K562 (cell line): Measurements from ENCODE around the gene NR6A1. TPM values are rescaled to one million over a fixed set of nuclear protein-coding genes. Genes with fewer than 3 reads are reported as not detected.

Experiments
- BHLHE40 ChIP-seq: IDR thresholded peaks from 2 replicates; pipeline ENCODE4 v1.6.1; 2011; ENCODE audit warnings: low read length, improper control_type of control experiment
- CBX1 ChIP-seq: sonication (generic); IDR thresholded peaks from 2 replicates; pipeline ENCODE4 v1.6.1; 2016; ENCODE audit warnings: antibody characterized with exemption, low read depth, mild to moderate bottlenecking
- CEBPZ ChIP-seq: fragments of 150-350 bp; IDR thresholded peaks from 2 replicates; pipeline ENCODE4 v1.6.1; 2014; ENCODE audit warnings: low read depth, mild to moderate bottlenecking, low read length, borderline replicate concordance
- DACH1 ChIP-seq: fragments of 450-650 bp; IDR thresholded peaks from 2 replicates; pipeline ENCODE4 v1.6.1; 2018; ENCODE audit not compliant: partially characterized antibody
- EWSR1 ChIP-seq: fragments of 450-650 bp; IDR thresholded peaks from 2 replicates; pipeline ENCODE4 v1.6.1; 2018; ENCODE audit warnings: borderline replicate concordance, mild to moderate bottlenecking, low read depth, moderate library complexity; ENCODE audit not compliant: partially characterized antibody
- FIP1L1 ChIP-seq: fragments of 200-400 bp; formaldehyde crosslinking; IDR thresholded peaks from 2 replicates; pipeline ENCODE4 v1.6.1; 2018; ENCODE audit warnings: mild to moderate bottlenecking, low read depth, low read length; ENCODE audit not compliant: poor library complexity, severe bottlenecking
- HNRNPL ChIP-seq: fragments of 200-400 bp; formaldehyde crosslinking; IDR thresholded peaks from 2 replicates; pipeline ENCODE4 v1.6.1; 2017; ENCODE audit warnings: low read depth, mild to moderate bottlenecking, low read length
- MAFK ChIP-seq: IDR thresholded peaks from 2 replicates; pipeline ENCODE4 v1.6.1; 2011; ENCODE audit warnings: low read length, improper control_type of control experiment
- MEIS2 ChIP-seq: fragments of 450-650 bp; IDR thresholded peaks from 2 replicates; pipeline ENCODE4 v1.6.1; 2014; ENCODE audit warnings: mild to moderate bottlenecking; ENCODE audit not compliant: partially characterized antibody
- PRDM10 ChIP-seq: fragments of 450-650 bp; IDR thresholded peaks from 2 replicates; pipeline ENCODE4 v1.6.1; 2018; ENCODE audit not compliant: partially characterized antibody
- RBM34 ChIP-seq: fragments of 200-400 bp; formaldehyde crosslinking; IDR thresholded peaks from 2 replicates; pipeline ENCODE4 v1.6.1; 2018; ENCODE audit warnings: low read length, borderline replicate concordance; ENCODE audit not compliant: insufficient read depth
- TARDBP ChIP-seq: fragments of 450-650 bp; IDR thresholded peaks from 2 replicates; pipeline ENCODE4 v1.6.1; 2016
- ZBTB5 ChIP-seq: fragments of 450-650 bp; IDR thresholded peaks from 2 replicates; pipeline ENCODE4 v1.6.1; 2017; ENCODE audit warnings: antibody characterized with exemption
- ZFP36 ChIP-seq: fragments of 150-350 bp; IDR thresholded peaks from 2 replicates; pipeline ENCODE4 v1.6.1; 2018; ENCODE audit warnings: low read length, low read depth; ENCODE audit not compliant: partially characterized antibody
- polyA plus RNA-seq, 8 experiments: library from polyadenylated mRNA; depleted of rRNA in 4 of 8; stranded (reverse) in 5 of 8; unstranded in 3 of 8; fragments of >200 nt; fragmentation: Nextera tagmentation in 2 of 8; fragmentation: Illumina TruSeq in 1 of 8; extraction: Ambion mirVana in 2 of 8; extraction: Trizol in 1 of 8; gene quantifications; 2 replicates each; pipeline versions ENCODE4 v1.2.1 to v1.2.3, GENCODE V29; 2011 to 2014; ENCODE audit warnings: inconsistent platforms in 1 of 8, missing spikeins in 1 of 8
- total RNA-seq, 7 experiments: library from RNA; depleted of rRNA in 6 of 7; stranded (reverse); fragments of >200 nt in 6 of 7; fragmentation: Illumina TruSeq in 2 of 7; extraction: Trizol in 2 of 7; gene quantifications; 2 replicates each; pipeline versions ENCODE4 v1.2.1 to v1.2.3, GENCODE V29; 2011 to 2021; ENCODE audit warnings: low replicate concordance in 1 of 7

Gene NR6A1
- total and polyA plus RNA-seq, 9 of the 15 experiments (the other 6 are each of a cell fraction or from before 2014, with no cell fraction given) = 9.7 to 55.4 (median 28.3) TPM

- TF ChIP-seq BHLHE40 (no peak), DACH1 (no peak), TARDBP (no peak), ZFP36 (no peak), EWSR1 (no peak), RBM34 (no peak), ZBTB5 (no peak), PRDM10 (peak; percentile 36), CBX1 (no peak), CEBPZ (no peak), MEIS2 (no peak), HNRNPL (no peak), FIP1L1 (no peak), MAFK (no peak)
Observed at GRCh38 chr9:124511891-124512805, 259.0 kb downstream of the NR6A1 start (continued).
